Measurements from ENCODE around the gene PRKRA. TPM values are rescaled to one million over a fixed set of nuclear protein-coding genes. Genes with fewer than 3 reads are reported as not detected.

PRKRA gene
- total RNA-seq, 1 experiment from 2014 or later, result 60.2 TPM

DNA sequence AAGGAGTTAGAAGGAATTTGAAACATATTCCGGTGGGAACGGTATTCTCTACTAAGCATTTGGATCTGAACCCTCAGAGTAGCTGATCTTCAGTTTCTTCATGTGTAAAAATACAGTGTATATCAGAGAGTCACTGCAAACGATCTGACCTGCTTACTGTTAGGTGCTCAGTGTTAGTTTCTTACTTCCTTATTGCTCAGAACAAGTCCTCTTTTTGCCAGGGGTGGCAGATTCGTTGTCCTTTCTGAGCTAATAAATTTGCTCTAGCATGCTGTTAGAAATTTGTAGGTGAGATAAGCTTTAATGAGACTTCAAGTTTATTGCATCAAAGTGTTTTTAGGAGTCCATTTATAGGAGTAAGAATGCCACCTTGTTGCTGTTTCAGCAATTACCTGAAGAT, 45.1 kb upstream of the PRKRA start:
- DNase-seq, result no peak
- H3K36me3 ChIP-seq (ENCODE audit: control insufficient read depth, insufficient read depth, low read length), result no peaks in the 10 kb centered on the region; the same call in 1 of the 2 replicates
- Mint-ChIP-seq H3K9me3 (ENCODE audit: unreplicated experiment) (no peaks in the 10 kb centered on the region), H3K4me1 (ENCODE audit: low read depth, unreplicated experiment) (no peaks in the 10 kb centered on the region), H3K27me3 (ENCODE audit: insufficient read depth, unreplicated experiment) (no peaks in the 10 kb centered on the region), H3K36me3 (ENCODE audit: insufficient read depth, unreplicated experiment) (peaks cover 31% of the 10 kb centered on the region), H3K4me3 (ENCODE audit: unreplicated experiment) (no peak overlapping the region), H3K27ac (ENCODE audit: unreplicated experiment) (no peak overlapping the region)
- no peaks in the 10 kb centered on the region for H3K9me3 ChIP-seq
- POLR2A ChIA-PET, result interaction anchor here (1.2 kb wide), 1 partner anchor 45 kb away, joined by 3 read pairs; the partner anchor contains the start of genes PJVK and PRKRA
- intact Hi-C loops (cut with micrococcal nuclease; ENCODE audit: unreplicated experiment), result no loop called here
- no peaks in the 10 kb centered on the region for H3K27me3 ChIP-seq (replicated peaks; ENCODE audit: control insufficient read depth, insufficient read depth, low read length)
- BruUV-seq (replicated peaks), result no TSS peak
- no peak overlapping the region for H3K4me3 ChIP-seq (ENCODE audit: low read depth, low read length)
- H3K4me1 ChIP-seq, result no peaks in the 10 kb centered on the region
- TF ChIP-seq, protein P1, sequence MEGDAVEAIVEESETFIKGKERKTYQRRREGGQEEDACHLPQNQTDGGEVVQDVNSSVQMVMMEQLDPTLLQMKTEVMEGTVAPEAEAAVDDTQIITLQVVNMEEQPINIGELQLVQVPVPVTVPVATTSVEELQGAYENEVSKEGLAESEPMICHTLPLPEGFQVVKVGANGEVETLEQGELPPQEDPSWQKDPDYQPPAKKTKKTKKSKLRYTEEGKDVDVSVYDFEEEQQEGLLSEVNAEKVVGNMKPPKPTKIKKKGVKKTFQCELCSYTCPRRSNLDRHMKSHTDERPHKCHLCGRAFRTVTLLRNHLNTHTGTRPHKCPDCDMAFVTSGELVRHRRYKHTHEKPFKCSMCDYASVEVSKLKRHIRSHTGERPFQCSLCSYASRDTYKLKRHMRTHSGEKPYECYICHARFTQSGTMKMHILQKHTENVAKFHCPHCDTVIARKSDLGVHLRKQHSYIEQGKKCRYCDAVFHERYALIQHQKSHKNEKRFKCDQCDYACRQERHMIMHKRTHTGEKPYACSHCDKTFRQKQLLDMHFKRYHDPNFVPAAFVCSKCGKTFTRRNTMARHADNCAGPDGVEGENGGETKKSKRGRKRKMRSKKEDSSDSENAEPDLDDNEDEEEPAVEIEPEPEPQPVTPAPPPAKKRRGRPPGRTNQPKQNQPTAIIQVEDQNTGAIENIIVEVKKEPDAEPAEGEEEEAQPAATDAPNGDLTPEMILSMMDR (IDR thresholded peaks at IDR 0.05; ENCODE audit: insufficient read depth in 1 of 2, low read depth in 1 of 2, low read length in 1 of 2, severe bottlenecking in 1 of 2, unreplicated experiment in 1 of 2), result no peak
- CTCF ChIA-PET, result no interaction called here

DNA sequence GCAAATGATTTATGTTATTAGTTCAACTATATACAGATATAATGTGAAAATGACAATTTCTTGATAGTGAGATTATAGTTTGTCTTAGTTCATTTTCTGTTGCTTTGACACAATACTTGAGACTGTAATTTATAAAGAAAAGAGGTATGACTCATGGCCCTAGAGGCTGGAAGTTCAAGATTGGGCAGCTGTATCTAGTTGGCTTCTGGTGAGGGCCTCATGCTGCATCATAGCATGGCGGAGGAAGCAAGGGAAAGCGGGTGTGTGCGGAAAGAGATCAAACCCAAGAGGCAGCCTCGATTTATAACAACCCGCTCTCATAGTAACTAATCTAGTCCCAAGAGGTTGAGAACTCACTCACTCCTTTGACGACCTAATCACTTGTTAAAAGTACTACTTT, 40.6 kb upstream of the PRKRA start:
- TF ChIP-seq, protein P1 (IDR thresholded peaks at IDR 0.05; ENCODE audit: insufficient read depth in 1 of 2, low read depth in 1 of 2, low read length in 1 of 2, severe bottlenecking in 1 of 2, unreplicated experiment in 1 of 2), result no peak
- no peak overlapping the region for H3K27ac Mint-ChIP-seq (ENCODE audit: unreplicated experiment)
- Histone ChIP-seq H3K4me1 (no peaks in the 10 kb centered on the region), H3K4me3 (ENCODE audit: low read depth, low read length) (no peak overlapping the region), H3K27me3 (replicated peaks; ENCODE audit: control insufficient read depth, insufficient read depth, low read length) (no peaks in the 10 kb centered on the region), H3K36me3 (ENCODE audit: control insufficient read depth, insufficient read depth, low read length) (0 out of 2 replicates have a peak, but pooled peaks cover 1% of the 10 kb centered on the region), H3K9me3 (no peaks in the 10 kb centered on the region)
- BruUV-seq (replicated peaks), result no TSS peak
- no peak overlapping the region for H3K4me3 Mint-ChIP-seq (ENCODE audit: unreplicated experiment)
- DNase-seq, result no peak
- peaks cover 9% of the 10 kb centered on the region for H3K4me1 Mint-ChIP-seq (ENCODE audit: low read depth, unreplicated experiment)
- no peaks in the 10 kb centered on the region for H3K9me3 Mint-ChIP-seq (ENCODE audit: unreplicated experiment)
- peaks cover 29% of the 10 kb centered on the region for H3K36me3 Mint-ChIP-seq (ENCODE audit: insufficient read depth, unreplicated experiment)
- intact Hi-C loops (cut with micrococcal nuclease; ENCODE audit: unreplicated experiment), result no loop called here
- H3K27me3 Mint-ChIP-seq (ENCODE audit: insufficient read depth, unreplicated experiment), result no peaks in the 10 kb centered on the region
- CTCF ChIA-PET, result no interaction called here
- POLR2A ChIA-PET, result no interaction called here

DNA sequence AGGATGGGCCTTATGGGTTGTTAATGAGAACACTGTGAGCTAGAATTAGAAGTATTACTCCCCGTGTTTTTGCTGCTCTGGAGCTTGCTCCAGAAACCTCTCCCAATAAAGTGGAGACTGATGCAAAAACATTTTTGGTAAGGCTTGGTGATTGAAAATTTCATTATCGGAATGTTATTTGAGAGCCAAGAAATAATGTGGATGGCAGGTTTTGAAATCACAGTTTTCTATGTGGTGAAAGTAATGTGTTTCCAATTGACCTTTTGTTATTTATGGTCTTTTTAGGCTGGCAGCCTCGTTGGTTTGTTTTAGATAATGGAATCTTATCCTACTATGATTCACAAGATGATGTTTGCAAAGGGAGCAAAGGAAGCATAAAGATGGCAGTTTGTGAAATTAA, 34.4 kb upstream of the PRKRA start:
- Mint-ChIP-seq H3K9me3 (ENCODE audit: unreplicated experiment) (no peaks in the 10 kb centered on the region), H3K27me3 (ENCODE audit: insufficient read depth, unreplicated experiment) (no peaks in the 10 kb centered on the region), H3K4me1 (ENCODE audit: low read depth, unreplicated experiment) (peaks cover 14% of the 10 kb centered on the region), H3K36me3 (ENCODE audit: insufficient read depth, unreplicated experiment) (peaks cover 7% of the 10 kb centered on the region), H3K4me3 (ENCODE audit: unreplicated experiment) (no peak overlapping the region), H3K27ac (ENCODE audit: unreplicated experiment) (no peak overlapping the region)
- Histone ChIP-seq H3K4me1 (peaks cover 5% of the 10 kb centered on the region; the same call in 1 of the 2 replicates), H3K27me3 (replicated peaks; ENCODE audit: control insufficient read depth, insufficient read depth, low read length) (no peaks in the 10 kb centered on the region), H3K36me3 (ENCODE audit: control insufficient read depth, insufficient read depth, low read length) (0 out of 2 replicates have a peak, but pooled peaks cover 1% of the 10 kb centered on the region), H3K9me3 (no peaks in the 10 kb centered on the region), H3K4me3 (ENCODE audit: low read depth, low read length) (no peak overlapping the region)
- BruUV-seq (replicated peaks), result no TSS peak
- ChIA-PET POLR2A (no interaction called here), CTCF (no interaction called here)
- intact Hi-C loops (cut with micrococcal nuclease; ENCODE audit: unreplicated experiment), result no loop called here
- TF ChIP-seq, protein P1 (IDR thresholded peaks at IDR 0.05; ENCODE audit: insufficient read depth in 1 of 2, low read depth in 1 of 2, low read length in 1 of 2, severe bottlenecking in 1 of 2, unreplicated experiment in 1 of 2), result no peak
- DNase-seq, result no peak

Measured in Caco-2 (cell line).